ENCODE measurements around the gene ARPP21.

Gene ARPP21

GRCh38 chr3:35737527-35737926, 98.2 kb downstream of the ARPP21 start:
- DNase-seq (ENCODE audit: low read depth), result no peak

GRCh38 chr3:35737934-35738706, 98.8 kb downstream of the ARPP21 start:
- DNase-seq (ENCODE audit: low read depth), result no peak

GRCh38 chr3:35739181-35739809, 100.0 kb downstream of the ARPP21 start:
- no peak for DNase-seq (ENCODE audit: low read depth)

- no peak for DNase-seq (ENCODE audit: low read depth)
These were observed 100.7 kb downstream of the ARPP21 start for GRCh38 chr3:35739964-35740527.

- no peak for DNase-seq (ENCODE audit: low read depth)
These were observed 103.9 kb downstream of the ARPP21 start for GRCh38 chr3:35743218-35743617.

GRCh38 chr3:35744419-35744818, 105.1 kb downstream of the ARPP21 start:
- no peak for DNase-seq (ENCODE audit: low read depth)

GRCh38 chr3:35745351-35745750, 106.0 kb downstream of the ARPP21 start:
- no peak for DNase-seq (ENCODE audit: low read depth)

GRCh38 chr3:35745802-35746484, 106.6 kb downstream of the ARPP21 start:
- no peak for DNase-seq (ENCODE audit: low read depth)

- DNase-seq (ENCODE audit: low read depth), result no peak
These were observed 107.2 kb downstream of the ARPP21 start for GRCh38 chr3:35746492-35746891.

- no peak for DNase-seq (ENCODE audit: low read depth)
These were observed 108.8 kb downstream of the ARPP21 start for GRCh38 chr3:35748144-35748543.

GRCh38 chr3:35751207-35751606, 111.9 kb downstream of the ARPP21 start:
- DNase-seq (ENCODE audit: low read depth), result no peak

- no peak for DNase-seq (ENCODE audit: low read depth)
These were observed 118.8 kb downstream of the ARPP21 start for GRCh38 chr3:35757991-35758757.

- no peak for DNase-seq (ENCODE audit: low read depth)
These were observed 120.8 kb downstream of the ARPP21 start for GRCh38 chr3:35760146-35760545.

GRCh38 chr3:35761311-35761710, 122.0 kb downstream of the ARPP21 start:
- no peak for DNase-seq (ENCODE audit: low read depth)

GRCh38 chr3:35772381-35773015, 133.2 kb downstream of the ARPP21 start:
- no peak for DNase-seq (ENCODE audit: low read depth)

GRCh38 chr3:35773417-35773816, 134.1 kb downstream of the ARPP21 start:
- DNase-seq (ENCODE audit: low read depth), result no peak

- DNase-seq (ENCODE audit: low read depth), result no peak
These were observed 137.0 kb downstream of the ARPP21 start for GRCh38 chr3:35776346-35776745.

GRCh38 chr3:35777065-35777464, 137.7 kb downstream of the ARPP21 start:
- no peak for DNase-seq (ENCODE audit: low read depth)

- no peak for DNase-seq (ENCODE audit: low read depth)
These were observed 138.5 kb downstream of the ARPP21 start for GRCh38 chr3:35777563-35778554.

GRCh38 chr3:35779611-35780010, 140.3 kb downstream of the ARPP21 start:
- no peak for DNase-seq (ENCODE audit: low read depth)

Measured in CMK (cell line).